Upper lobe of left lung (tissue), 6 donors: ENCODE measurements around the gene CRYGC. TPM values are rescaled to one million over a fixed set of nuclear protein-coding genes. Genes with fewer than 3 reads are reported as not detected.

ENCODE experiments used
- ATAC-seq, 2 donors: fragments of 200-7000 bp; cut with Tn5 transposase; one replicate each; pipeline ENCODE4 v1.9.1; 2022; ENCODE audit warnings: mild to moderate bottlenecking in 2 of 2, moderate library complexity in 2 of 2; ENCODE audit not compliant: low FRiP score in 2 of 2
- DNase-seq, 2 donors: peaks; one replicate each; pipeline ENCODE4 v3.0.0-alpha.2; 2019 to 2020
- H3K27ac ChIP-seq, 4 donors: fragments of 200-600 bp; sonication (generic); one replicate each; pipeline ENCODE4 v1.5.1; 2016 to 2019
- H3K27me3 ChIP-seq, 4 donors: fragments of 200-600 bp; sonication (generic); one replicate each; pipeline ENCODE4 v1.5.1; 2017 to 2019
- H3K36me3 ChIP-seq, 4 donors: fragments of 200-600 bp; sonication (generic); one replicate each; pipeline ENCODE4 v1.5.1; 2016 to 2019
- H3K4me1 ChIP-seq, 4 donors: fragments of 200-600 bp; sonication (generic); one replicate each; pipeline ENCODE4 v1.5.1; 2018 to 2019
- H3K4me3 ChIP-seq, 4 donors: fragments of 200-600 bp; sonication (generic); one replicate each; pipeline ENCODE4 v1.5.1; 2017 to 2019; ENCODE audit warnings: mild to moderate bottlenecking in 2 of 4, moderate library complexity in 1 of 4
- H3K9me3 ChIP-seq, 4 donors: fragments of 200-600 bp; sonication (generic); one replicate each; pipeline ENCODE4 v1.5.1; 2018 to 2019
- CTCF ChIP-seq, 6 experiments: fragments of 450-650 bp in 4 of 6; fragments of 200-600 bp in 2 of 6; sonication (generic) in 2 of 6; IDR thresholded peaks; one replicate each; pipeline ENCODE4 v1.5.1; 2016 to 2019; ENCODE audit warnings: antibody characterized with exemption in 6 of 6
- EP300 ChIP-seq, 4 donors: sonication (generic); formaldehyde crosslinking; IDR thresholded peaks; one replicate each; pipeline ENCODE4 v1.5.1; 2017; ENCODE audit warnings: antibody characterized with exemption in 4 of 4, control low read depth in 2 of 4
- POLR2A ChIP-seq, 4 donors: fragments of 450-650 bp; IDR thresholded peaks; one replicate each; pipeline ENCODE4 v1.5.1; 2016 to 2017; ENCODE audit warnings: antibody characterized with exemption in 4 of 4, mild to moderate bottlenecking in 2 of 4
- POLR2AphosphoS5 ChIP-seq, 2 donors: sonication (generic); formaldehyde crosslinking; IDR thresholded peaks; one replicate each; pipeline ENCODE4 v1.5.1; 2017; ENCODE audit warnings: antibody characterized with exemption in 2 of 2
- WGBS, 2 donors: methylation state at CpG; one replicate each; pipeline ENCODE4 v1.1.5; 2017 to 2018; 5-methylcytosine and 5-hydroxymethylcytosine counted together
- total RNA-seq, 6 donors: library from RNA; depleted of rRNA in 4 of 6; stranded (reverse); fragments of >200 nt in 4 of 6; gene quantifications; one replicate each; pipeline versions ENCODE4 v1.1.0 to v1.2.1, GENCODE V29; 2016 to 2021
- donor health status: DM: no; HTN: no; CAD: no; lungs with moderate emphysema.
- donor health status: DM: no; HTN: yes; CAD: no; lungs with severe emphysema.

The CRYGC gene
- total RNA-seq, 6 donors from 2014 or later, result not detected

GRCh38 chr2:208174144-208174543, 44.5 kb upstream of the CRYGC start:
- Histone ChIP-seq H3K4me1 (peaks cover 0 to 7% (median 3%) of the 10 kb centered on the region in 4 donors), H3K36me3 (no peaks in the 10 kb centered on the region), H3K9me3 (no peaks in the 10 kb centered on the region), H3K4me3 (no peak overlapping the region), H3K27ac (peak overlapping the region in 1 of 4 donors; percentile 4), H3K27me3 (no peaks in the 10 kb centered on the region)
- 87 to 88% methylated on average over 9 of the region's 9 CpGs for WGBS, 2 donors
- TF ChIP-seq POLR2A (IDR thresholded peaks at IDR 0.05), result no peak
- no peak for TF ChIP-seq EP300 (IDR thresholded peaks at IDR 0.05)
- no peak for TF ChIP-seq CTCF (IDR thresholded peaks at IDR 0.05)
- TF ChIP-seq POLR2AphosphoS5 (IDR thresholded peaks at IDR 0.05), result no peak
- DNase-seq (no peak), ATAC-seq (no peak)

GRCh38 chr2:208172125-208172524, 42.5 kb upstream of the CRYGC start:
- WGBS, 2 donors, result 41 to 42% methylated on average over 4 of the region's 4 CpGs
- peak overlapping the region in 1 of 4 donors; percentile 34 for H3K27ac ChIP-seq
- TF ChIP-seq CTCF (IDR thresholded peaks at IDR 0.05) (no peak), POLR2A (IDR thresholded peaks at IDR 0.05) (no peak), POLR2AphosphoS5 (IDR thresholded peaks at IDR 0.05) (no peak), EP300 (IDR thresholded peaks at IDR 0.05) (no peak)
- DNase-seq, result peak in 1 of 2 donors; percentile 45
- peak; percentile 77 to 81 for ATAC-seq
- H3K9me3 ChIP-seq, result no peaks in the 10 kb centered on the region
- H3K4me1 ChIP-seq, result peaks cover 0 to 7% (median 2%) of the 10 kb centered on the region in 4 donors
- no peaks in the 10 kb centered on the region for H3K27me3 ChIP-seq
- H3K4me3 ChIP-seq, result no peak overlapping the region
- no peaks in the 10 kb centered on the region for H3K36me3 ChIP-seq

GRCh38 chr2:208164951-208165755, 35.5 kb upstream of the CRYGC start:
- Histone ChIP-seq H3K27ac (no peak overlapping the region), H3K4me1 (no peaks in the 10 kb centered on the region), H3K27me3 (no peaks in the 10 kb centered on the region), H3K36me3 (no peaks in the 10 kb centered on the region), H3K4me3 (no peak overlapping the region), H3K9me3 (no peaks in the 10 kb centered on the region)
- no peak for ATAC-seq
- WGBS, 2 donors, result 81 to 84% methylated on average over 2 of the region's 2 CpGs
- no peak for DNase-seq
- TF ChIP-seq POLR2AphosphoS5 (IDR thresholded peaks at IDR 0.05) (no peak), CTCF (IDR thresholded peaks at IDR 0.05) (no peak), EP300 (IDR thresholded peaks at IDR 0.05) (no peak), POLR2A (IDR thresholded peaks at IDR 0.05) (no peak)

- H3K4me1 ChIP-seq, result no peaks in the 10 kb centered on the region
- no peak within 1 kb of the TSS for H3K4me3 ChIP-seq
- no peak for DNase-seq
- no peaks in the 10 kb centered on the region for H3K9me3 ChIP-seq
- ATAC-seq, result no peak
- no peaks in the 10 kb centered on the region for H3K27me3 ChIP-seq
- H3K27ac ChIP-seq, result no peak within 1 kb of the TSS
- no peak for TF ChIP-seq POLR2AphosphoS5 (IDR thresholded peaks at IDR 0.05)
- TF ChIP-seq EP300 (IDR thresholded peaks at IDR 0.05), result no peak
- TF ChIP-seq CTCF (IDR thresholded peaks at IDR 0.05), result no peak
- TF ChIP-seq POLR2A (IDR thresholded peaks at IDR 0.05), result no peak
- WGBS, 2 donors, result 63 to 68% methylated on average over 2 of the region's 2 CpGs
- no peaks in the 10 kb centered on the region for H3K36me3 ChIP-seq
Observed at GRCh38 chr2:208163489-208163888, 33.9 kb upstream of the CRYGC start, which contains the start of gene CRYGA. Gene CRYGA (minus strand): TSS chr2:208163589. CDS start chr2:208163556, 33 bp downstream.
